ENCODE data around the gene OR6V1. TPM values are rescaled to one million over a fixed set of nuclear protein-coding genes. Genes with fewer than 3 reads are reported as not detected.

Gene OR6V1
- total and polyA plus RNA-seq, 10 of the 15 experiments (the other 5 are each of a cell fraction or from before 2014, with no cell fraction given), result not detected

- 82% methylated on average over 2 of the region's 2 CpGs for WGBS (ENCODE audit: insufficient coverage, insufficient replicate concordance, low lambda C conversion rate, missing lambda C conversion rate)
- ChIA-PET CTCF (interaction anchor here (1.6 kb wide), 2 partner anchors 15 to 190 kb away, joined by 3 to 5 read pairs; no protein-coding TSS in a partner anchor), POLR2A (no interaction called here), RAD21 (ENCODE audit: unreplicated experiment) (no interaction called here), SMC1A (ENCODE audit: uncharacterized antibody, unreplicated experiment) (no interaction called here)
- no peak overlapping the region for H3K4me2 ChIP-seq (ENCODE audit: control insufficient read depth, insufficient read depth)
- TF ChIP-seq PBX3 (IDR thresholded peaks at IDR 0.05; ENCODE audit: insufficient replicate concordance, low read depth, low read length), result no peak
- BruUV-seq (replicated peaks), result no TSS peak
- H3K9me3 ChIP-seq (replicated peaks; ENCODE audit: control insufficient read depth, insufficient read depth, low read length), result no peaks in the 10 kb centered on the region
- H3K4me1 ChIP-seq (ENCODE audit: control insufficient read depth, insufficient read depth, low read length), result no peaks in the 10 kb centered on the region
- no peak overlapping the region for H2AFZ ChIP-seq (ENCODE audit: control insufficient read depth, low read depth, low read length)
- FAIRE-seq (no peak), DNase-seq (ENCODE audit: low read depth, low spot score) (no peak), ATAC-seq (no peak)
- H3K9ac ChIP-seq (ENCODE audit: control insufficient read depth, insufficient read depth, low read length), result no peak overlapping the region
- no peak overlapping the region for H3K4me3 ChIP-seq
- H3K27me3 ChIP-seq (replicated peaks in 1 of 2; ENCODE audit: control insufficient read depth in 2 of 2, insufficient read depth in 2 of 2, low read length in 1 of 2), result no peaks in the 10 kb centered on the region
- intact Hi-C loops (cut with micrococcal nuclease; ENCODE audit: unreplicated experiment) (no loop called here), in situ Hi-C loops (cut with MboI) (no loop called here)
- H3K36me3 ChIP-seq (ENCODE audit: control insufficient read depth in 2 of 2, insufficient read depth in 2 of 2, low read length in 1 of 2), result no peaks in the 10 kb centered on the region
- H4K20me1 ChIP-seq (ENCODE audit: control insufficient read depth, insufficient read depth), result no peaks in the 10 kb centered on the region
- H3K27ac ChIP-seq (ENCODE audit: control insufficient read depth, insufficient read depth), result no peak overlapping the region
- H3K79me2 ChIP-seq (ENCODE audit: control insufficient read depth, insufficient read depth, low read length), result no peaks in the 10 kb centered on the region
Measured at GRCh38 chr7:143025371-143025770, 26.8 kb upstream of the OR6V1 start.

- DNase-seq (ENCODE audit: low read depth, low spot score) (no peak), ATAC-seq (no peak), FAIRE-seq (no peak)
- no peak within 1 kb of the TSS for H3K4me3 ChIP-seq
- H3K27ac ChIP-seq (ENCODE audit: control insufficient read depth, insufficient read depth), result no peak within 1 kb of the TSS
- no peak within 1 kb of the TSS for H2AFZ ChIP-seq (ENCODE audit: control insufficient read depth, low read depth, low read length)
- 0% methylated on average over 1 of the region's 1 CpG for WGBS (ENCODE audit: insufficient coverage, insufficient replicate concordance, low lambda C conversion rate, missing lambda C conversion rate)
- TF ChIP-seq MYB (IDR thresholded peaks at IDR 0.05; ENCODE audit: borderline replicate concordance, low read depth, low read length), result no peak
- TF ChIP-seq, protein P1, sequence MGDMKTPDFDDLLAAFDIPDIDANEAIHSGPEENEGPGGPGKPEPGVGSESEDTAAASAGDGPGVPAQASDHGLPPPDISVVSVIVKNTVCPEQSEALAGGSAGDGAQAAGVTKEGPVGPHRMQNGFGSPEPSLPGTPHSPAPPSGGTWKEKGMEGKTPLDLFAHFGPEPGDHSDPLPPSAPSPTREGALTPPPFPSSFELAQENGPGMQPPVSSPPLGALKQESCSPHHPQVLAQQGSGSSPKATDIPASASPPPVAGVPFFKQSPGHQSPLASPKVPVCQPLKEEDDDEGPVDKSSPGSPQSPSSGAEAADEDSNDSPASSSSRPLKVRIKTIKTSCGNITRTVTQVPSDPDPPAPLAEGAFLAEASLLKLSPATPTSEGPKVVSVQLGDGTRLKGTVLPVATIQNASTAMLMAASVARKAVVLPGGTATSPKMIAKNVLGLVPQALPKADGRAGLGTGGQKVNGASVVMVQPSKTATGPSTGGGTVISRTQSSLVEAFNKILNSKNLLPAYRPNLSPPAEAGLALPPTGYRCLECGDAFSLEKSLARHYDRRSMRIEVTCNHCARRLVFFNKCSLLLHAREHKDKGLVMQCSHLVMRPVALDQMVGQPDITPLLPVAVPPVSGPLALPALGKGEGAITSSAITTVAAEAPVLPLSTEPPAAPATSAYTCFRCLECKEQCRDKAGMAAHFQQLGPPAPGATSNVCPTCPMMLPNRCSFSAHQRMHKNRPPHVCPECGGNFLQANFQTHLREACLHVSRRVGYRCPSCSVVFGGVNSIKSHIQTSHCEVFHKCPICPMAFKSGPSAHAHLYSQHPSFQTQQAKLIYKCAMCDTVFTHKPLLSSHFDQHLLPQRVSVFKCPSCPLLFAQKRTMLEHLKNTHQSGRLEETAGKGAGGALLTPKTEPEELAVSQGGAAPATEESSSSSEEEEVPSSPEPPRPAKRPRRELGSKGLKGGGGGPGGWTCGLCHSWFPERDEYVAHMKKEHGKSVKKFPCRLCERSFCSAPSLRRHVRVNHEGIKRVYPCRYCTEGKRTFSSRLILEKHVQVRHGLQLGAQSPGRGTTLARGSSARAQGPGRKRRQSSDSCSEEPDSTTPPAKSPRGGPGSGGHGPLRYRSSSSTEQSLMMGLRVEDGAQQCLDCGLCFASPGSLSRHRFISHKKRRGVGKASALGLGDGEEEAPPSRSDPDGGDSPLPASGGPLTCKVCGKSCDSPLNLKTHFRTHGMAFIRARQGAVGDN (IDR thresholded peaks at IDR 0.05), result no peak
- no peak for TF ChIP-seq POLR2AphosphoS2 (IDR thresholded peaks at IDR 0.05; ENCODE audit: low read depth, low read length)
- no peak for TF ChIP-seq ZSCAN29 (IDR thresholded peaks at IDR 0.05)
- no peak within 1 kb of the TSS for H3K4me2 ChIP-seq (ENCODE audit: control insufficient read depth, insufficient read depth)
- H4K20me1 ChIP-seq (ENCODE audit: control insufficient read depth, insufficient read depth), result no peaks in the 10 kb centered on the region
- CTCF ChIA-PET, result no interaction called here
- in situ Hi-C loops (cut with MboI) (no loop called here), intact Hi-C loops (cut with micrococcal nuclease; ENCODE audit: unreplicated experiment) (no loop called here)
- POLR2A ChIA-PET, result no interaction called here
- H3K4me1 ChIP-seq (ENCODE audit: control insufficient read depth, insufficient read depth, low read length), result no peaks in the 10 kb centered on the region
- H3K9ac ChIP-seq (ENCODE audit: control insufficient read depth, insufficient read depth, low read length), result no peak within 1 kb of the TSS
- H3K79me2 ChIP-seq (ENCODE audit: control insufficient read depth, insufficient read depth, low read length), result no peaks in the 10 kb centered on the region
- SMC1A ChIA-PET (ENCODE audit: uncharacterized antibody, unreplicated experiment), result interaction anchor here (1.4 to 2.2 kb wide), 2 partner anchors 9 to 18 kb away, joined by 4 to 6 read pairs; no protein-coding TSS in a partner anchor
- no TSS peak for BruUV-seq (replicated peaks)
- H3K27me3 ChIP-seq (replicated peaks in 1 of 2; ENCODE audit: control insufficient read depth in 2 of 2, insufficient read depth in 2 of 2, low read length in 1 of 2), result no peaks in the 10 kb centered on the region
- no peaks in the 10 kb centered on the region for H3K36me3 ChIP-seq (ENCODE audit: control insufficient read depth in 2 of 2, insufficient read depth in 2 of 2, low read length in 1 of 2)
- RAD21 ChIA-PET (ENCODE audit: unreplicated experiment), result no interaction called here
- no peaks in the 10 kb centered on the region for H3K9me3 ChIP-seq (replicated peaks; ENCODE audit: control insufficient read depth, insufficient read depth, low read length)
Measured at GRCh38 chr7:143027032-143027431, 25.1 kb upstream of the OR6V1 start, which contains the start of gene OR9A2. Gene OR9A2 (minus strand): TSS chr7:143027132. CDS start chr7:143027132, 0 bp downstream.
